ENCODE measurements around the gene SCAMP2. TPM values are rescaled to one million over a fixed set of nuclear protein-coding genes. Genes with fewer than 3 reads are reported as not detected.

SCAMP2 gene
- total RNA-seq, 4 donors from 2014 or later: 51.1 to 82.7 (median 64.4) TPM

DNA sequence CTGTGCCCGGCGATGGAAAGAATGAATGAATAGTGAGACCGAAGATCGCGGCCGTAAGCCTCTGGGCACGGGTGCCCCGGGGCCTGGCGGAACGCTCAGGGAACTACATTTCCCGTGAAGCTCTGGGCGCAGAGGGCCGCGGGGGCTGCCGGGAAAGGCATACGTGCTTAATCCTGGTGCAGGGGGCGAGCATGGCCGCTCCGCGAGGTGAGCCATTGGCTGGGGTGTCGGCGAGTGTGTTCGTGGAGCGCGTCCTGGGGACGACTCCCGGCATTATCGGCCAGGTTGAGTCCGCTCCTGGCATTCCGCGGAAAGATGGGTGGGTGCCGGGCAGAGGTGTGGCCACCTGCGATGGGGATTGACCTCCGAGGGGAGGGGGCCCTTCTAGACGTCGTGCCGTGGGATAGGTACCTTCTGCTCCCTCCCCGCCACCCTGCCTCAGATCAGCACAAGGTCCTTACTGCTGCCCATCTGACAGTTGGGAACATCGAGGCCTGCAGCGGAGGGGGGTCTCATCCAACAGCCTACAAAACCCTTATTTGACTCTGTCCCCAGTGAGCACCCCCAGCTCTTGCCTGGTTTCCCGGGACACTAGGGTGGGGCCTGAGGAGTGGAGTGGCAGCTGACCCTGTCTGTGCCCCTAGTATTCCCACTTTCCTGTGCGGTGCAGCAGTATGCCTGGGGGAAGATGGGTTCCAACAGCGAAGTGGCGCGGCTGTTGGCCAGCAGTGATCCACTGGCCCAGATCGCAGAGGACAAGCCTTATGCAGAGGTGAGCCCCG, 16.9 kb upstream of the SCAMP2 start, which contains the start of gene MPI:
MPI (plus strand) TSS at position 160 of the 782 bp plus-strand sequence; CDS start at position 192, 32 bp downstream.
- TF ChIP-seq, protein P1, sequence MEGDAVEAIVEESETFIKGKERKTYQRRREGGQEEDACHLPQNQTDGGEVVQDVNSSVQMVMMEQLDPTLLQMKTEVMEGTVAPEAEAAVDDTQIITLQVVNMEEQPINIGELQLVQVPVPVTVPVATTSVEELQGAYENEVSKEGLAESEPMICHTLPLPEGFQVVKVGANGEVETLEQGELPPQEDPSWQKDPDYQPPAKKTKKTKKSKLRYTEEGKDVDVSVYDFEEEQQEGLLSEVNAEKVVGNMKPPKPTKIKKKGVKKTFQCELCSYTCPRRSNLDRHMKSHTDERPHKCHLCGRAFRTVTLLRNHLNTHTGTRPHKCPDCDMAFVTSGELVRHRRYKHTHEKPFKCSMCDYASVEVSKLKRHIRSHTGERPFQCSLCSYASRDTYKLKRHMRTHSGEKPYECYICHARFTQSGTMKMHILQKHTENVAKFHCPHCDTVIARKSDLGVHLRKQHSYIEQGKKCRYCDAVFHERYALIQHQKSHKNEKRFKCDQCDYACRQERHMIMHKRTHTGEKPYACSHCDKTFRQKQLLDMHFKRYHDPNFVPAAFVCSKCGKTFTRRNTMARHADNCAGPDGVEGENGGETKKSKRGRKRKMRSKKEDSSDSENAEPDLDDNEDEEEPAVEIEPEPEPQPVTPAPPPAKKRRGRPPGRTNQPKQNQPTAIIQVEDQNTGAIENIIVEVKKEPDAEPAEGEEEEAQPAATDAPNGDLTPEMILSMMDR (IDR thresholded peaks at IDR 0.05; ENCODE audit: low read depth): no peak

DNA sequence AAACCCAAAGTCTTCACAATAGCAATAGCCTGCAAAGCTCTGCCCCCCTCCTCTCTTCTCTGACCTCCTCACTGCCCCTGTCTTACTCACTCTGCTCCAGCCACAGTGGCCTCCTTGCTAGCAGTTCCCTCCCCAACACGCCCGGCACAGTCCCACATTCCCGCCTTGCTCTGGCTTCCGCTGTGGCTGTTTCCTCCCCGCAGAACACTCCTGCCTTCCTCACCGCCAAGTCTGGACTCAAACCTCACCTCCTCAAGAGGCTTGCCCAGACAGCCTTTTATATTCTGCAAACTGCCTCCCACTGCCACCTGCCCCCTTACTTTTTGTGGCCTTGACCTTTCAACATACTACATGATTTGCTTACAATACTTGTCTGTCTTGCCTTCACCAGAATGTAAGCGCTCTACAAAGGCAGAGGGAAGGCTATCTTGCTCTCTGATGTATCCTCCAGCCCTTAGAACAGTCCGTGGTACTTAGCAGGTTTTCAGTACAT, 16.3 kb upstream of the SCAMP2 start:
- TF ChIP-seq, protein P1 (IDR thresholded peaks at IDR 0.05; ENCODE audit: low read depth): no peak

DNA sequence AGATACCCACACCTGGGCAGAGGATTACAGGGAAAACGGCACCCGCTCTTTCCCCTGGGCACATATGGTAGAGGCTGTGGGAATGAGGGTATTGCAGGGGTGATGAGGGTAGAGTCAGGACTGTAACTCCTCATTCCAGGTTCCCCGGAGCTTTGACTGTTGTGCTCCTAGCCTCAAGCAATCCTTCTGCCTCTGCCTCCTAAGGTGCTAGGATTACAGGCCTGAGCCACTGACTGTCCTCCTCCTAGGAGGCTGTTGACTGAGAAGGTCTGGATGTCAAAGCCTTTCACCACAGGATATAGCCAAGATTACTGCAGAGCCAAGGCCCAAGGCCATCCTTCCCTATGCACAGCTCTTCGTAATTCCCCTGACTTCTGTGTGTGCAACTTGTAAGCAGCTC, 15.6 kb upstream of the SCAMP2 start:
- TF ChIP-seq, protein P1 (IDR thresholded peaks at IDR 0.05; ENCODE audit: low read depth): no peak

DNA sequence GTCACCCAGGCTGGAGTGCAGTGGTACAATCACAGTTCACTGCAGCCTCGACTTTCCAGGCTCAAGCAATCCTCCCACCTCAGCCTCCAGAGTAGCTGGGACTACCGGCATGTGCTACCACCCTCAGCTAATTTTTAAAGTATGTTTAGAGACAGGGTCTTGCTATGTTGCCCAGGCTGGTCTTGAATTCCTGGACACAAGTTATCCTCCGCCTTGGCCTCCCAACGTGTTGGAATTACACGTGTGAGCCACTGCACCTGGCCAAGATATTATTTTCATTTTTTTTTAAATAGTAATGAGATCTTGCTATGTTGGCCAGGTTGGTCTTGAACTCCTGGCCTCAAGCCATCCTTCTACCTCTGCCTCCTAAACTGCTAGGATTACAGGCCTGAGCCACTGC, 12.3 kb upstream of the SCAMP2 start:
- TF ChIP-seq, protein P1 (IDR thresholded peaks at IDR 0.05; ENCODE audit: low read depth): no peak

DNA sequence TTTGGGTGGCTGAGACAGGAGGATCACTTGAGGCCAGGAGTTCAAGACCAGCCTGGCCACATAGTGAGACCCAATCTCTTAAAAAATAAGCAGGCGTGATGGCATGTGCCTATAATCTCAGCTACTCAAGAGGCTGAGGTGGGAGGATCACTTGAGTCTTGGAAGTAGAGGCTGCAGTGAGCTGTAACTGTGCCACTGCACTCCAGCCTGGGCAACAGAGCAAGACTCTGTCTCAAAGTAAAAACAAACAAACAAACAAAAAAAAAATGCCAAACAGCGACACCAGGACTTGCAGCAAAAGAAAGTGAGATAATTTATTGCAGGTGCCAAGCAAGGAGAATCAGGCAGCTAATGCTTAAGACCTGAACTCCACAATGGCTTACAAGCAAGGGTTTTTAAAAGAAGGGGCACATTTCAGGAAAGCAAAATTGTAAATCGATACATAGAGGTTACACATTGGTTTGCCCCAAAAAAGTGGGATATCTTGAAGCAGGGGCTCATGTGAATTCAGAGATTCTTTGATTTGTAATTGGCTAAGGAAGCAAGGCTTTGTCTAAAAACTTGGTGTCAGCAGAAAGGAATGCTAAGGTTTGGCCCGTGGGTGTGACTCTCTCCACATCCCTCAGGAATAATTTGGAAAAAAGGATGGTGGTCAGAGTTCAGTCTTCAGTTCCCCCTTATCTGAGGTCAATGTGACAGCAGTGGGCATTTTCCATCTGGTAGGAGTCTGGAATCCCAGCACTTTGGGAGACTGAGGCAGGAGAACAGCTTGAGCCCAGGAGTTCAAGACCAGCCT, 11.5 kb upstream of the SCAMP2 start:
- TF ChIP-seq, protein P1 (IDR thresholded peaks at IDR 0.05; ENCODE audit: low read depth): no peak

DNA sequence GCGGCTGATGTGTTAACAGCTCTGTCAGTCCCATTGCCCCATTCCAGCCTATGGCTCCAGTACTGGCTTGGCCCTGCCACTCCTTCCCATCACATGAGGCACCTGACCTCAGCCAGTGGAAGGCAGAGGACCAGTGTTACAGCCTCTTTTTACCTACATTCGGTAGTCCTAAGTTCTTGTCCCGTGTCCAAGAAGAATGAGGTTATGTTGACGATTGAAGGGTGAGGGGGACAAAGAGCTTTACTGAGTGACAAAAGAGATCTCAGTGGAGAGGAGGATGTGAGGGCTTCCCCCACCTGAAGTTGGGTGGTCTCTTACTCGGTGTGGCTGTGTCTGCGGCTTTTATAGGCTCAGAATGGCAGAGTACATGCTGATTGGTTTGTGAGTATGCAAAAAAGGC, 9.4 kb upstream of the SCAMP2 start:
- TF ChIP-seq, protein P1 (IDR thresholded peaks at IDR 0.05; ENCODE audit: low read depth): no peak

DNA sequence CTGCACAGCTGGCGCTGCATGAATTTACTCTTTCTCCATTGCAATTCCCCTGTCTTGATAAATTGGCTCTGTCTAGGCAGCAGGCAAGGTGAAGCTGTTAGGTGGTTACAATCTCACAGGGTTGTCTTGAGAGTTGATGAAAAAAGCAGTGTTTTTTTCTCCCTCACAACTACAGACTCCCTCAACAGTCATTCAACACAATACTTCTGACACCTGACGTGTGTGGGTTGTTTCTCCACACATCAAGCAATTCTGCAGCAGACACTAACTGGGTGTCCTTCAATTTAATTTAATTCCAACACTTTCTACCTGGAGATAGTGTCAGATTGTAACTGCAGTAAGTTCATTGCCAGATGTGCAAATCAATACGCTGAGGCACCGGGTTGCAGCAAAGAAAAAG, 5.1 kb upstream of the SCAMP2 start:
- TF ChIP-seq, protein P1 (IDR thresholded peaks at IDR 0.05; ENCODE audit: low read depth): no peak

Measured in subcutaneous adipose tissue (tissue), 4 donors.